Neural crest cell (in vitro differentiated cells): ENCODE data around the gene RAD23B. TPM values are rescaled to one million over a fixed set of nuclear protein-coding genes. Genes with fewer than 3 reads are reported as not detected.

Experiments used
- DNase-seq: peaks from one replicate; pipeline ENCODE4 v3.0.0; 2021; ENCODE audit warnings: low read depth, mixed read lengths, low spot score
- H3K27ac Mint-ChIP-seq: one replicate; pipeline ENCODE4 v1.8.0; 2021; ENCODE audit warnings: mild to moderate bottlenecking, mixed read lengths; ENCODE audit not compliant: unreplicated experiment
- H3K27me3 Mint-ChIP-seq: 2 replicates; pipeline ENCODE4 v1.8.0; 2021; ENCODE audit warnings: low read depth, mild to moderate bottlenecking, mixed read lengths
- H3K36me3 Mint-ChIP-seq: 2 replicates; pipeline ENCODE4 v1.8.0; 2021; ENCODE audit warnings: low read depth, mild to moderate bottlenecking, mixed read lengths
- H3K4me1 Mint-ChIP-seq: 2 replicates; pipeline ENCODE4 v1.8.0; 2021; ENCODE audit warnings: mixed read lengths
- H3K4me3 Mint-ChIP-seq: one replicate; pipeline ENCODE4 v1.8.0; 2021; ENCODE audit warnings: mild to moderate bottlenecking, mixed read lengths
- H3K9me3 Mint-ChIP-seq: 2 replicates; pipeline ENCODE4 v1.8.0; 2021; ENCODE audit warnings: mixed read lengths
- total RNA-seq: library from RNA; stranded (reverse); gene quantifications from 2 replicates; pipeline ENCODE4 v1.2.1, GENCODE V29; 2021
- TF ChIP-seq, protein P1 (sequence below): fragments of 200-600 bp; sonication (generic); conservative IDR thresholded peaks from 2 replicates; pipeline ENCODE4 v1.5.0; 2021; ENCODE audit warnings: antibody characterized with exemption, mild to moderate bottlenecking

Gene RAD23B
- total RNA-seq, 1 donor from 2014 or later: 141 TPM

DNA sequence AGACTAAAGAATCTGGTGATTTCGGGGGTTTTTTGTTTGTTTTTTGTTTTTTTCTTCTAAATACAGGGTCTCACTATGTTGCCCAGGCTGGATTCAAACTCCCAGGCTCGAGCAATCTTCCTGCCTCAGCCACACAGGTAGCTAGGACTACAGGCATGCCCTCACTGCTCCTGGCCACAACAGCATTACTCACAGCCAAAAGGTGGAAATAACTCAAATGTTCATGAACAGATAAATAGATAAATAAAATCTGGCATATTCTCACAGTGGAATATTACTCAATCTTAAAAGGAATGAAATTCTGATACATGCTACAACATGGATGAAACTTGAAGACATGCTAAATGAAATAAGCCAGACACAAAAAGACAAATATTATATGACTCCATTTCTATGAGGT, 19.8 kb upstream of the RAD23B start:
- Mint-ChIP-seq H3K4me1 (peaks cover 16% of the 10 kb centered on the region), H3K27ac (no peak overlapping the region), H3K4me3 (no peak overlapping the region), H3K27me3 (no peaks in the 10 kb centered on the region), H3K9me3 (peaks cover 6% of the 10 kb centered on the region), H3K36me3 (peaks cover 3% of the 10 kb centered on the region)
- DNase-seq: no peak
- TF ChIP-seq, protein P1, sequence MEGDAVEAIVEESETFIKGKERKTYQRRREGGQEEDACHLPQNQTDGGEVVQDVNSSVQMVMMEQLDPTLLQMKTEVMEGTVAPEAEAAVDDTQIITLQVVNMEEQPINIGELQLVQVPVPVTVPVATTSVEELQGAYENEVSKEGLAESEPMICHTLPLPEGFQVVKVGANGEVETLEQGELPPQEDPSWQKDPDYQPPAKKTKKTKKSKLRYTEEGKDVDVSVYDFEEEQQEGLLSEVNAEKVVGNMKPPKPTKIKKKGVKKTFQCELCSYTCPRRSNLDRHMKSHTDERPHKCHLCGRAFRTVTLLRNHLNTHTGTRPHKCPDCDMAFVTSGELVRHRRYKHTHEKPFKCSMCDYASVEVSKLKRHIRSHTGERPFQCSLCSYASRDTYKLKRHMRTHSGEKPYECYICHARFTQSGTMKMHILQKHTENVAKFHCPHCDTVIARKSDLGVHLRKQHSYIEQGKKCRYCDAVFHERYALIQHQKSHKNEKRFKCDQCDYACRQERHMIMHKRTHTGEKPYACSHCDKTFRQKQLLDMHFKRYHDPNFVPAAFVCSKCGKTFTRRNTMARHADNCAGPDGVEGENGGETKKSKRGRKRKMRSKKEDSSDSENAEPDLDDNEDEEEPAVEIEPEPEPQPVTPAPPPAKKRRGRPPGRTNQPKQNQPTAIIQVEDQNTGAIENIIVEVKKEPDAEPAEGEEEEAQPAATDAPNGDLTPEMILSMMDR: no peak

DNA sequence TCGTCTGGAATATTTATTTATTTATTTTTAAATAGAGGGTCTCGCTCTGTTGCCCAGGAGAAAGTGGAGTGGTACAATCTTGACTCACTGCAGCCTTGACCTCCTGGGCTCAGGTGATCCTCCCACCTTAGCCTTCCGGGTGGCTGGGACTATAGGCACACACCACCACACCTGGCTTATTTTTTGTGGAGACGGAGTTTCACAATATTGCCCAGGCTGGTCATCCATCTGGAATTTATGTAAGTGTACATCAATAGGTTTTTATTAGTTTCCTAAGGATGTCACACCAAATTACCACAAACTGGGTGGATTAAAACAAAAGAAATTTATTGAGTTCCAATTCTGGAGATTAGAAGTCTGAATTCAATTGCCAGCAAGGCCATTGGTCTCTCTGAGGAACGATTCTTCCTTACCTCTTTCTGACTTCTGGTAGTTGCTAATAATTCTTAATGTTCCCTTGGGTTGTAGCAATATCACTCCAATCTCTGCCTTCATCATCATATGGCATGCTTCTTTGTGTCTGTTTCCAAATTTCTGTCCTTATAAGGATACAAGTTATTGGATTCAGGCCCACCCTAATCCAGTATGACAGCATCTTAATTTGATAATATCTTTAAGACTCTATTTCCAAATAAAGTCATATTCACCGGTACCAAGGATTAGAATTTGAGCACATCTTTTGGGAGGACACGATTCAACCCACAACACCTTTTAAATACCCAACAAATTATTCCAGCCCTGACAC, 16.3 kb upstream of the RAD23B start:
- Mint-ChIP-seq H3K4me1 (no peaks in the 10 kb centered on the region), H3K36me3 (peaks cover 3% of the 10 kb centered on the region), H3K27me3 (peaks cover 3% of the 10 kb centered on the region), H3K4me3 (no peak overlapping the region), H3K27ac (no peak overlapping the region), H3K9me3 (peaks cover 7% of the 10 kb centered on the region)
- TF ChIP-seq, protein P1: no peak
- no peak for DNase-seq

DNA sequence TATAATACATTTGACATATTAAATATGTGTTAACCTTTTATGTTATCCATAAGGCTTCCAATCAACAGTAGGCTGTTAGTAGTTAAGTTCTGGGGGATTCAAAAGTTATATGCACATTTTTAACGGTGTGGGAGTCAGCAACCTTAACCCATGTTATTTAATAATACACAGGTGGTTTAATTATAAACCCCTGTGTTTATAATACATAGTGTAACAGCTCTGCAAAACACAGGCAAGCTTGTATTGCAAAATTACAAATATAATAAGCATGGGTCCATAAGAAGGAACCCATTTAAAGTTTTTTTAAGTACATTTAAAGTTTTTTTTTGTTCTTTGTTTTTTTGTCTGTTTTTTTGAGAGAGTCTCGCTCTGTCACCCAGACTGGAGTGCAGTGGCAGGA, 14.5 kb upstream of the RAD23B start:
- H3K36me3 Mint-ChIP-seq: peaks cover 3% of the 10 kb centered on the region
- no peaks in the 10 kb centered on the region for H3K4me1 Mint-ChIP-seq

DNA sequence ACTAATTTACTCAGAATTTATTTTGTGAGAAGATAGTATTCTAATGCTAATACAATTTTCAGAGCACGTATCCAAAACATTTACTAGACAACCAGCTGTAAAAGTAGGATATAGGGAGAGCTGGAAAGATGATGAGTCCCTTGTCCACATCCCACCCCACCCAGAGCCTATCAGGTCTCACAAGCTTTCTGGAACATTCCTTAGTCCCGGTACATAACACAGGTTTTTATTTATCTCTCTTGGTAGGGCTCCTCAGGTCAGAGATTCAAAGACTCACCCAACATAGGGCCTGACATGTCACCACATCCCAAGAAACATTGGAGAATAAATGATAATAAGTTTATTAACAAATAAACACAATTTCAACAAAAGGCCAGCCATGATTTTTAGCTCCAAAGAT, 13.8 kb upstream of the RAD23B start:
- no peak for DNase-seq
- H3K27me3 Mint-ChIP-seq: peaks cover 7% of the 10 kb centered on the region
- TF ChIP-seq, protein P1: no peak
- H3K4me1 Mint-ChIP-seq: no peaks in the 10 kb centered on the region
- H3K27ac Mint-ChIP-seq: no peak overlapping the region
- peaks cover 3% of the 10 kb centered on the region for H3K36me3 Mint-ChIP-seq
- no peak overlapping the region for H3K4me3 Mint-ChIP-seq
- H3K9me3 Mint-ChIP-seq: peaks cover 7% of the 10 kb centered on the region

More for the DNA sequence above, 14.5 kb upstream of the RAD23B start:
- TF ChIP-seq, protein P1: no peak
- H3K27ac Mint-ChIP-seq: no peak overlapping the region
- peaks cover 7% of the 10 kb centered on the region for H3K9me3 Mint-ChIP-seq
- no peak for DNase-seq
- peaks cover 3% of the 10 kb centered on the region for H3K27me3 Mint-ChIP-seq
- no peak overlapping the region for H3K4me3 Mint-ChIP-seq

DNA sequence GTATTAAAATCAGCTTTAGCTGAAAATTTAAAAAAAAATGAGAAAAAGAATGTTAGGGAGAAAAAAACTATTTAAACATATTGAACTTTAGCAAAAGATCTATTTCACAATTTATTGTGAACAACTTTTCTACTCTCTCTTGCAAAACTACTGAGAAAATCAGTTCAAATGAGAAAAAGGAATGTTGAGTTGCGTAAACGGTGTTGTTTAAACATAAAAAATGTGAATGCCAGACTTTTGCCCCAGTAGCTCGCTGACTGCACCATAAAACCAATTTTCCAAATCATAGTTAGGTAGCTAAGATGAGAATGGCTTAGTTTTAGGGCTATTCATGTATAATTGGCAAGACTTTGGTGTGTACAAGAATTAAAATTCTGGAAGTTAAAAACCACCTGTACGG, 13.4 kb upstream of the RAD23B start:
- Mint-ChIP-seq H3K9me3 (peaks cover 7% of the 10 kb centered on the region), H3K36me3 (peaks cover 3% of the 10 kb centered on the region), H3K4me3 (no peak overlapping the region), H3K27me3 (peaks cover 7% of the 10 kb centered on the region), H3K27ac (no peak overlapping the region), H3K4me1 (no peaks in the 10 kb centered on the region)
- no peak for DNase-seq
- TF ChIP-seq, protein P1: no peak
